Measurements from ENCODE around the gene IL20RA. TPM values are rescaled to one million over a fixed set of nuclear protein-coding genes. Genes with fewer than 3 reads are reported as not detected.

The IL20RA gene
- total and polyA plus RNA-seq, 7 experiments from 2014 or later, result not detected

- H3K4me3 ChIP-seq (ENCODE audit: low read length), result no peak overlapping the region
- ATAC-seq (no peak), DNase-seq (no peak)
- H3K27me3 ChIP-seq (ENCODE audit: control insufficient read depth in 2 of 2, insufficient read depth in 2 of 2, low read length in 2 of 2), result no peaks in the 10 kb centered on the region
- Mint-ChIP-seq H3K4me3 (no peak overlapping the region), H3K36me3 (no peaks in the 10 kb centered on the region), H3K27ac (no peak overlapping the region), H3K4me1 (peaks cover 0 to 8% (median 7%) of the 10 kb centered on the region in 7 donors), H3K9me3 (no peaks in the 10 kb centered on the region), H3K27me3 (peaks cover 0 to 34% (median 24%) of the 10 kb centered on the region in 5 donors)
- ChIA-PET POLR2A (no interaction called here), CTCF (no interaction called here)
- intact Hi-C loops (cut with micrococcal nuclease), result no loop called here
- H3K9me3 ChIP-seq (ENCODE audit: control insufficient read depth in 2 of 3, low read length in 3 of 3), result no peaks in the 10 kb centered on the region
- H3K36me3 ChIP-seq (ENCODE audit: control insufficient read depth in 2 of 3, insufficient read depth in 3 of 3, low read length in 3 of 3), result no peaks in the 10 kb centered on the region
- H3K27ac ChIP-seq (ENCODE audit: low read depth, low read length), result no peak overlapping the region
- no peaks in the 10 kb centered on the region for H3K4me1 ChIP-seq (ENCODE audit: control insufficient read depth in 2 of 2, insufficient read depth in 2 of 2, low read length in 2 of 2)
Measured at GRCh38 chr6:136955123-136955522, 89.6 kb downstream of the IL20RA start.

DNA sequence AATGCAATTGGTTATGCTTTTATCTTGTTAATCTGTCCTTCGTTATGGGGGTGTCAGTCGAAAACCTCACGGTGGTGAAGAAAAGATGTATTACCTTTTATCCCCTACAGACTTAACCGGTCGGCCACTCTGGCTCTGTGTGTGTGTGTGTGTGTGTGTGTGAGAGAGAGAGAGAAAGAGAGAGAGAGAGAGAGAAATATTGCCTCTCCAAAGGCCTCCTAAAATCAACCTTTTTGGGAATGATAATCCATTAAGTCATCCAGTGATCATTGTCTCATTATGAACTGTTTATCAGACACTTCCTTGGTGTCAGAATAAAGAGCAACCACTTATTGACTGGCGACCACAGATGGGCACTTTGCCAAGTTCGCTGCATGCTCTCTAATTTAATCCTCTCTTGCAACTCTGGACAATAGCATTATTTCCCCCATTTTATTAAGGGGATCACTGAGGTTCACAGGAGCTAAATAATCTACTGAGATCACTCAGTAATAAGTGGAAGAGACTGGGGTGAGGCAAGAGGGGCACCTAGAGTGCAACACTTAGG lies 92.0 kb downstream of the IL20RA start:
- intact Hi-C loops (cut with micrococcal nuclease), result no loop called here
- Mint-ChIP-seq H3K27ac (no peak overlapping the region), H3K4me1 (peaks cover 0 to 8% (median 7%) of the 10 kb centered on the region in 7 donors), H3K36me3 (peaks cover 0 to 4% (median 0%) of the 10 kb centered on the region in 5 donors), H3K9me3 (peaks cover 0 to 9% (median 3%) of the 10 kb centered on the region in 11 donors), H3K4me3 (no peak overlapping the region), H3K27me3 (peaks cover 0 to 29% (median 12%) of the 10 kb centered on the region in 5 donors)
- Histone ChIP-seq H3K36me3 (ENCODE audit: control insufficient read depth in 2 of 3, insufficient read depth in 3 of 3, low read length in 3 of 3) (no peaks in the 10 kb centered on the region), H3K4me1 (ENCODE audit: control insufficient read depth in 2 of 2, insufficient read depth in 2 of 2, low read length in 2 of 2) (no peaks in the 10 kb centered on the region), H3K27me3 (ENCODE audit: control insufficient read depth in 2 of 2, insufficient read depth in 2 of 2, low read length in 2 of 2) (no peaks in the 10 kb centered on the region), H3K27ac (ENCODE audit: low read depth, low read length) (no peak overlapping the region), H3K9me3 (ENCODE audit: control insufficient read depth in 2 of 3, low read length in 3 of 3) (no peaks in the 10 kb centered on the region), H3K4me3 (ENCODE audit: low read length) (no peak overlapping the region)
- DNase-seq, result no peak
- ChIA-PET POLR2A (no interaction called here), CTCF (no interaction called here)
- no peak for ATAC-seq

GRCh38 chr6:136950436-136951126 lies 94.2 kb downstream of the IL20RA start:
- intact Hi-C loops (cut with micrococcal nuclease), result no loop called here
- peaks cover 0 to 23% (median 13%) of the 10 kb centered on the region in 5 donors for H3K27me3 Mint-ChIP-seq

More at GRCh38 chr6:136950436-136951126, 94.2 kb downstream of the IL20RA start:
- no peaks in the 10 kb centered on the region for H3K27me3 ChIP-seq (ENCODE audit: control insufficient read depth in 2 of 2, insufficient read depth in 2 of 2, low read length in 2 of 2)
- Mint-ChIP-seq H3K27ac (no peak overlapping the region), H3K4me1 (no peaks in the 10 kb centered on the region), H3K4me3 (no peak overlapping the region), H3K36me3 (peaks cover 0 to 4% (median 0%) of the 10 kb centered on the region in 5 donors), H3K9me3 (peaks cover 0 to 9% (median 3%) of the 10 kb centered on the region in 11 donors)
- no peak overlapping the region for H3K4me3 ChIP-seq (ENCODE audit: low read length)
- no peaks in the 10 kb centered on the region for H3K4me1 ChIP-seq (ENCODE audit: control insufficient read depth in 2 of 2, insufficient read depth in 2 of 2, low read length in 2 of 2)
- no peak overlapping the region for H3K27ac ChIP-seq (ENCODE audit: low read depth, low read length)
- CTCF ChIA-PET, result no interaction called here
- POLR2A ChIA-PET, result no interaction called here
- DNase-seq, result no peak
- no peak for ATAC-seq
- H3K36me3 ChIP-seq (ENCODE audit: control insufficient read depth in 2 of 3, insufficient read depth in 3 of 3, low read length in 3 of 3), result no peaks in the 10 kb centered on the region
- H3K9me3 ChIP-seq (ENCODE audit: control insufficient read depth in 2 of 3, low read length in 3 of 3), result no peaks in the 10 kb centered on the region

Other genes starting within 250 kb of the IL20RA start
- 1 to 10 TPM; 4.0 to 6.2 (median 5.4) TPM for gene PEX7, start 222.4 kb downstream of the IL20RA start, total RNA-seq
- 1 to 10 TPM; 6.1 to 6.6 TPM for gene PEX7, start 222.4 kb downstream of the IL20RA start, polyA plus RNA-seq
- gene SLC35D3, start 122.7 kb downstream of the IL20RA start, total RNA-seq, result under 1 TPM in 1 of 5 experiments, not detected in 4; 0.16 TPM
- gene SLC35D3, start 122.7 kb downstream of the IL20RA start, polyA plus RNA-seq, result not detected
- not detected for gene IL22RA2, start 128.7 kb upstream of the IL20RA start, total RNA-seq
- not detected for gene IL22RA2, start 128.7 kb upstream of the IL20RA start, polyA plus RNA-seq
- 10 to 100 TPM; 29.2 to 90.7 (median 31.3) TPM for gene IFNGR1, start 174.4 kb upstream of the IL20RA start, total RNA-seq
- 10 to 100 TPM; 27.9 to 32.6 TPM for gene IFNGR1, start 174.4 kb upstream of the IL20RA start, polyA plus RNA-seq